A549 treated with AZD2906 at 1 μM for 4 hours (cell line): ENCODE data around the gene SRD5A1. TPM values are rescaled to one million over a fixed set of nuclear protein-coding genes. Genes with fewer than 3 reads are reported as not detected.

Source experiments
- total RNA-seq: library from RNA; stranded (reverse); fragments of 200-300 nt; extraction: Qiagen RNA extraction; gene quantifications from 5 replicates; pipeline ENCODE4 v1.2.3, GENCODE V29; 2022

The SRD5A1 gene
- 17.7 to 33.2 TPM (median 31.4 TPM) in 5 replicates for total RNA-seq

GRCh38 chr5:6632888-6633468 is at the start of gene SRD5A1, which contains the start of gene NSUN2:
TSS of gene SRD5A1 (plus strand) at chr5:6633440. CDS start at chr5:6633577, 137 bp downstream.
TSS of gene NSUN2 (minus strand) at chr5:6633044. CDS start at chr5:6632979, 65 bp downstream.

GRCh38 chr5:6713274-6714225 is 80.3 kb downstream of the SRD5A1 start, which contains the start of gene TENT4A:
TSS of gene TENT4A (plus strand) at chr5:6713432. CDS start at chr5:6713984, 552 bp downstream.

Other genes starting within 250 kb of the SRD5A1 start
- 3.7 to 4.6 TPM (median 4.4 TPM) in 5 replicates for gene UBE2QL1, start 184.6 kb upstream of the SRD5A1 start, total RNA-seq
- gene NSUN2, start 396 bp upstream of the SRD5A1 start, total RNA-seq, result 86.1 to 101 TPM (median 89.7 TPM) in 5 replicates
- gene TENT4A, start 80.0 kb downstream of the SRD5A1 start, total RNA-seq, result 20.3 to 22.6 TPM (median 21.4 TPM) in 5 replicates